CD4-positive, alpha-beta T cell treated with Interleukin-12 subunit alpha and Interleukin-12 subunit beta, for 1 hour (primary cell): ENCODE data around the gene MAP4K1.

ENCODE experiments used
- DNase-seq: peaks from one replicate; pipeline ENCODE4 v3.0.0-alpha.2; 2020

The MAP4K1 gene

DNA sequence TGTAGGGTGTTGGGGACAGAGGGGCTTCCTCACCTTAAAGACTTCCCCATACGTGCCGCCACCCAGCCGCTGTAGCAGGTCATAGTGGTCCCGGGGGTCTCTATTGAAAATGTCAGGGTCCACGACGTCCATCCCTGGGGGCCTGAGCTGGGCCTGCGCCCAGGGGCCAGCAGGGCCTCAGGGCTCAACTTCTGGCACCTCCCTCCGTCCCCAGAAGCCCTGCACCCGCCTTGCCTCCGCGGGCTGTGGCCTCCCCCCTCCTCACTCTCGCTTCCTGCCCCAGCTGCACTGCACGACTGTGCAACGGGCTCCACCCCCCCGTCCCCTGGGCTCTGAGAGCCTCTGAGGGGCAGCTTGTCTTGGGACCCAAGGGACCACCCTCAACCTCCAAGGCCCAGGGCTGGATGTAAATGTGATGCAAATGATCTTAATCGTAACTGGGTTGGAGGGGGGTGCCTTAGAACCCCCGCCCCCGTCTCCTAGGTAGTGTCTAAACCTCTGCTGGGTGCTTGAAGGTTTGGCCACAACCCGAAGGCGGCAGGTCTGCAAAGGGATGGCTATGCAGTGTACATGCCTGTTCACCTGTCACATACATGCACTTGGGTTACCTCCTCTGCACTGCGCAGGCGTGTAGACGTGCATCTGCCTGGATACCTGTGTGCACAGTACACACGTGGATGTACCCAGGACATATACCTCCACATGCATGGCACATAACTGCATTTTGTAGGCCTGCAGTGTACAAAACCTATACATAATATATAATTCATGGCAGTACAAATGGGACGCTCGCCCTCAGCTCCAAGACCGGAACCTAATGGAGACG lies at the start of gene MAP4K1:
Gene MAP4K1, minus strand, starts transcription at position 190 of the 826 bp plus-strand sequence. Its CDS starts 58 bp downstream, at position 132.
- DNase-seq: peak; percentile 64

DNA sequence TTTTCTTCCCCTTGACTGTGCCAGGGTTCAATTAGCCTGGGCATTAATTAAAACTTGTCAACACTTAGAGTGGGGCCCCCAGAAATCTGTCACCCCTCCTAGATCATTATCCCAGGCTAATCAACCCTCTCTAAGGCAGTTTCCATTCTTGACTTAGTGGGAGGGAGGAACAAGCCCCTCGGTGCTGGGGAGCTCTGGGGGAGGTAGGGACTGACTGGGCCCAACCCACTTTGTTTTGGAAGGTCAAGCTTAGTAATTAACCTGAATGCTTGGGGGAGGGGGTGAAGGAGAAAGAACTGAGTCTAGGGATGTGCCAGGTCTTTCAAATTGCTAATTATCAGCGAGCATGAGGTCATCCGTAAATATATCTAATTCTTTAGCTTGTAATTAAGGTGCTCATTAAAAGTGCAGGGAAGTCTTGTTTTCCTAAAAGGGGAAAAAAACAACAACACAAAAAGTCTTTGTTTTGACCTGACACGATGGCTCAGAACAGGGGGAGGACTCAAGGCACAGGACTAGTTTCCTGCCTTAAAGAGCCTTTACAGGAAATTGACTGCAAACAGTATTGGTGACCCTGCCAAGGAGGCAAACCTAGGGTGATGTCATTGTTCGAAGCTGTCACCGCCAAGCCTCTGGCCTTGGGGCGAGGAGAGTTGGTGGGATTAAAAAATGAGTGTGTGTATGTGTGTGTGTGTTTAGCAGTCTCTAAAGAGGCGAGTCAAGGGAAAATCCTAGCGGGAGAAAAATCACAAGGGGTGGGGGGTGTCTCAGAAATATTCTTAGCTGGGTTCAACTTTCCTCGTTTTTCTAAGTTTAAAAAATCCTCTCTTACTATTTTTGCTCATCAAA lies 49.1 kb upstream of the MAP4K1 start:
- DNase-seq: peak; percentile 64

DNA sequence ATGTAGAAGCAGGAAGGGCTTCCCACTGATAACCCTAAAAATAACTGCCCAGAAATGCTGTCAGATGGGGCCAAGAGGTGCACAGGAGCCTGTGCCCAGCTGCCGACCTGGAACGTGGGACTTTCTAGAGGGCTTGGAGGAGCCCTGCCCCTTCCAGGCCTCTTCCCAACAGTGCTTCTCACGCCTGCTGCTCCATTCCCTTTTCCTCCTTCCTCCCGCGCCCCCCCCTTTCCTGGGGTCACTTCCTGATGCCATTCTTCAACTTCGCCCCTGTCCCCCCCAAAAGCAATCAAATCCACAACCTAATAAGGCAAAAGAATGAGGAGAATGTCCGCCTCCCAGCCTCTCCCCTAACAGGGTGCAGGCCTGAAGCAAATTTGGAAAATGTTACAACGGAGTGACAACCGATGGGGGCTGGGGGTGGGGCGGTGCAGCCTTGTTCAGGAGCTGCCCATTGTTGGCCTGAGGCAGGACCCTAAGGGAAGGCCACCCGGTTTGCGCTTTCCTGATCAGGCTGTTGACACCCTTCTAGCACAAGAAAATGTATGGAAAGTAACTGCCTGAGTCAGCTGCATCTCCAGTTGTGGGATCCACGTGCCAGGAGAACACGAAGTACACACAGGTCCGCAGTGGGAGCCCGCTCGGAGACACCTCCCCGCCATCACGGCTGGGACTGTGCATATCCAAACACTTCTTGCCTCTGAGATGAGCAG lies 48.4 kb upstream of the MAP4K1 start:
- no peak for DNase-seq

DNA sequence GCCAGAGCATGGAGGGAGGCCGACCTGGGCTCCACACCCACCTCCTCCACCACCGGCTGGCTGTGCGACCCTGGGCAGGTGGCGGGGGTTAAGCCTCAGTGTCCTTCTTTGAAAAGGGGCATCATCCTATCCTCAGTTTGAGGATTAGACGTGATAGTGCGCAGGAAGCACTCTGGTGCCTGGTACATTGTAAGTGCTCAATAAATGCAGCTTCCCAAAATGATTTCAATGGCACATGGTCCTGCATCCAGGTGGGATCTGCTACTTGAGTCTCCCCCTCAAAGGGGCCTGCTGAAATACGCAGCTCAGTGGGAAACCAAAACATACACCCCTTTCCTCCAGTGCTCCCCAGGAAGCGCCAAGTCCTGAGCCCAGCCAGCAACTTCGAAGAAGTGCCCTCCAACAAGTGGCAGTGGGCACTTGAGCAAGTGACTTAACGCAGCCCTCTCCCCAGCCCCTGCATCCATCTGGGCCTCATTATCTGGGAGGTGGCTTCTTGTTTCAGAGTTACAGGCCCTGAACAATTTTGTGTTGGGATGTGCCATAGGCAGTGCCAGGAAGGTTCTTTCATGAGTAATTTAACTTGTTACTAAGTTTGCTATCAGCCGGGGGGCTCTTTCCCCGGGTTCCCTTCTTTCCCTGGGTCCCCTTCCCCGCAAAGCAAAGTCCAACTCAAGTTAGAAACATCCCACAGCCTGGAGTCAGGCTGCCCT lies 47.6 kb upstream of the MAP4K1 start:
- no peak for DNase-seq

GRCh38 chr19:38664503-38665211 lies 46.9 kb upstream of the MAP4K1 start:
- no peak for DNase-seq

GRCh38 chr19:38663957-38664502 lies 46.3 kb upstream of the MAP4K1 start:
- DNase-seq: no peak

- no peak for DNase-seq
These were observed 45.5 kb upstream of the MAP4K1 start for GRCh38 chr19:38663156-38663651.

DNA sequence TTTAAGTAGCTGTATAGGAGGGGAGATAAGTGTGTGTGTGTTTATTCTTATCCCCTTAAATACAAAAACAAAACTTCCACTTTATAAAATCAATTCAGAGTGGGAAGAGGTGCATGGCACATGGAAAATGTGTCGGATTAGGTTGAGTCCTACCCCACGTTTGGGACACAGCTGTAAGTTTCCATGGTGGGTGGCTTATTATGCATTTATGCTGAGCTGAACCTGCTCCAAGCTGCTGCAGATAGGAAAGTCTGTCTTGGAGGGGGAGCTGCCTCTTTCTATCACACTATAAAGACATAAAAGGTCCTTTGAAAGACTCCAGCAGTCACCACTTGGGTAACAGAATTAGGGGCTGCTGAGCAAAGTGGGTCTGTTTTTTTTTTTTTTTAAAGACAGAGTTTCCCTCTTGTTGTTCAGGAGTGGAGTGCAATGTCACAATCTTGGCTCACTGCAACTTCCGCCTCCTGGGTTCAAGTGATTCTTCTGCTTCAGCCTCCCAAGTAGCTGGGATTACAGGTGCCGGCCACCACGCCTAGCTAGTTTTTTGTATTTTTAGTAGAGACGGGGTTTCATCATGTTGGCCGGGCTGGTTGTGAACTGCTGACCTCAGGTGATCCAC lies 44.9 kb upstream of the MAP4K1 start:
- no peak for DNase-seq

- no peak for DNase-seq
These were observed 44.2 kb upstream of the MAP4K1 start for GRCh38 chr19:38661996-38662395.

- DNase-seq: no peak
These were observed 43.4 kb upstream of the MAP4K1 start for GRCh38 chr19:38661136-38661535.

DNA sequence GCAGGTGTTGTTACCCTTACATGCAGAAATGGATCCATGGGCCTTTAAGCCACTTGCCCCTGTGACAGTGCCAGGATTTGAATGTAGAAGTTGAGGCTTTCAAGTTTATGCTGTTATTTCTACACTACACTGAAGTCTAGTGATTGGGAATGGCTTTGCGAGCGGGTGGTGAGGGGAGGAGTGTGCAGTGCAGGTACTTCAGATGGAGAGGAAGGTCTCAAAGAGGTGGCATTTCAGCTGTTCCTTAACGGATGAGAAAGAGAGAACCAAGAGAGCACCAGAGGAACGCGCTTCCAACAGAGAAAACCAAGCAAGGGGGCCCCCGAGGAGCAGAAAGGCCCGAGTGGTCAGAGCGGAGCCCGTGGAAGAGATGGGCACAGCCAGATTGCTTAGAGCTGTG lies 43.0 kb upstream of the MAP4K1 start:
- no peak for DNase-seq

- DNase-seq: no peak
These were observed 40.9 kb upstream of the MAP4K1 start for GRCh38 chr19:38658462-38659306.

DNA sequence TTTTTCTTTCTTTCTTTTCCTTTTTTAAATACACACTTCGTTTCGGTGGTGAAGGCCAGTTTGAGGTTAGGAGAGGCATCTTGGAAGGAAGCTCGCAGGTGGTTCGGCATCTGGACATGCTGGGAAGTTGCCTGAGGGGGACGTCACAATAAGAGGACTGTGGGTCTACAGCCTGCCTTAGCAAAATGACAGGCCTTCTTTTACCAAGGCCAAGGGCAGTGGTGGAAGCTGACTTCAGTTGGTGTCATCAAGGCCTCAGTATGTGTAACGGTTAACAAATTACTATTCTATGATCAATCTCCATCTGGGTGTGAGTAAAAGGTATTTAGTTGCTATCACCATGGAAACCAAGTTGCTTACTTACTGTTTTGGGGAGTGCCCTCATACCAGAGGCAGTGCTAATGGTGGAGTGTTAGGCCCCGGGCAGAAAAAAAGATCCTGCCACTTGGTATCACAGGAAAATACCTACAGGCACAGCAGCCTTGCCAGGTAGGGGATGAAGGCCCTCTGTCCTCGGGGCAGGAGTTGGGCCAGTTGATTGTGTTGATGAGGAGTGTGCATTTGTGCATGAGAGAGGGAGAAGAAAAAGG lies 40.0 kb upstream of the MAP4K1 start:
- DNase-seq: peak; percentile 47

DNA sequence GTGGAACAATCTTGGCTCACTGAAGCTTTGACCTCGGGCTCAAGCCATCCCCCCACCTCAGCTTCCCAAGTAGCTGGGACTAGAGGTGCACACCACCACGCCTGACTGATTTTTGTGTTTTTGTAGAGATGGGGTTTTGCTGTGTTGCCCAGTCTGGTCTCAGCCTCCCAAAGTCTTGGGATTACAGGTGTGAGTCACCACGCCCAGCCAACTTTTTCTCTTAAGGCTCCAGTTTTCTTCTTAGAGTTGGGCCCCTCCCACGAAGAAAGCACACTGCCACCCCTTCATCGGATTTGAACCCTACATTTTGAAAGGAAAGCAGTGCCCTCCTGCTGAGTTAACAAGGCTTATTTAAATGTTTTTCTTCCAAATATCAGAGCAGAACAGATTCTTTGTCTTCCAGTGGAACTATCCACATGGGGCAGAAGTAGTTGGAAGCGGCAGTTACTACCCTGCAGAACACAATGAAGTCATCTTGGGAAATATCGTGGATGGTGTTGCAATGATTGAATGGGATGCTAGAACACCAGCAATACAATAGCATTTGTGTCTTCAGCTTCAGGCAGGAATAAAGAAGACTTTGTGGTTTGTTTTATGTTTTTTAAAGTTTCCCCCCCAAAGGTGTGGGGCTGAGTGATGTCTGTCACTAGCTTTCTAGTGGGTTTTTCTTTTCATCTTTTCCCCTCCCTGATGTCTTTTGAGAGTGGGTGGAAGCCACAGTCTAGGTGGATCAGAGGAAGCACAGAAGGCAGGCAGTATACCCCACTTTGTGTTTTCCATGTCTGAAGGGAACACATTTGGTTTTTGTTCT lies 38.6 kb upstream of the MAP4K1 start:
- DNase-seq: peak; percentile 65

DNA sequence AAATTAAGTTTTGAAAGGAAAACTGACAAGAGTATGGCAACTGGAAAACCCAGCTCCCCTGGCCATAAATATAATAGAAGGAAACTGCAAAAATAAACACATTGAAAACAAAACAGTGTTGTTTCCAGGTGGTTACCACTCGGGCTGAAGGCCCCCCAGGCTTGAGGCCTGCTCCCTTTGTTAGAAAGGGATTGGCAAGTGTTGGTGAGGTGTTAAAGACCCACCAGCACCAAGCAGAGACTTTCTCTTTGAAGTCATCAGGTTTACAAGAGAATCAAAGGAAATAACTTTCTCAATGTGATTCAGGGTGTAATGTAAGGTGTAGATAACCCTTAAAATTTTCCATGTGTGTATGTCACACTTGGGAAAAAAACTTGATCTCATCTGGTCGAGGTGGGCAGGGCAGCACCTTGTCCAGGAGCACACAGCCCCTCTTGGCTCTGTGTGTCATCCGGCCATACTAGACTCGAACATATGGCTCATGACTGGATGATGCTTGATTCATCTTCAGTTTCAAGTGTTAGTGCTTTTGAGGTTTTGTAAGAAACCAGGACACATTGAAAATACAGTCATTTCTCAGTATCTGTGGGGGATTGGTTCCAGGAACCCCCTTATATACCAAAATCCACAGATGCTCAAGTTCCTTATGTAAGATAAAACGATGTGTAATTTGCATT lies 37.5 kb upstream of the MAP4K1 start:
- DNase-seq: no peak

- no peak for DNase-seq
These were observed 36.9 kb upstream of the MAP4K1 start for GRCh38 chr19:38654628-38655055.

GRCh38 chr19:38653028-38653571 lies 35.3 kb upstream of the MAP4K1 start:
- DNase-seq: no peak
